BLaER1 (cell line): ENCODE results near the gene TSPAN16.

Experiments
- H3K27ac ChIP-seq: shearing (Covaris generic); formaldehyde crosslinking; 2 replicates; pipeline ENCODE4 v1.8.1; 2022
- H3K27me3 ChIP-seq: shearing (Covaris generic); formaldehyde crosslinking; 2 replicates; pipeline ENCODE4 v1.8.1; 2022
- H3K36me3 ChIP-seq: shearing (Covaris generic); formaldehyde crosslinking; 2 replicates; pipeline ENCODE4 v1.8.1; 2022
- H3K4me1 ChIP-seq: shearing (Covaris generic); formaldehyde crosslinking; 2 replicates; pipeline ENCODE4 v1.8.1; 2022
- H3K4me2 ChIP-seq: shearing (Covaris generic); formaldehyde crosslinking; 2 replicates; pipeline ENCODE4 v1.8.1; 2022
- H3K4me3 ChIP-seq: shearing (Covaris generic); formaldehyde crosslinking; 2 replicates; pipeline ENCODE4 v1.8.1; 2022
- H3K9ac ChIP-seq: shearing (Covaris generic); formaldehyde crosslinking; 2 replicates; pipeline ENCODE4 v1.8.1; 2022
- H3K9me3 ChIP-seq: shearing (Covaris generic); formaldehyde crosslinking; 2 replicates; pipeline ENCODE4 v1.8.1; 2022
- H4K20me1 ChIP-seq: shearing (Covaris generic); formaldehyde crosslinking; 2 replicates; pipeline ENCODE4 v1.8.1; 2022
- Cebpa-rat ChIP-seq: shearing (Covaris generic); IDR thresholded peaks from 2 replicates; pipeline ENCODE4 v1.8.1; 2022

The TSPAN16 gene

DNA sequence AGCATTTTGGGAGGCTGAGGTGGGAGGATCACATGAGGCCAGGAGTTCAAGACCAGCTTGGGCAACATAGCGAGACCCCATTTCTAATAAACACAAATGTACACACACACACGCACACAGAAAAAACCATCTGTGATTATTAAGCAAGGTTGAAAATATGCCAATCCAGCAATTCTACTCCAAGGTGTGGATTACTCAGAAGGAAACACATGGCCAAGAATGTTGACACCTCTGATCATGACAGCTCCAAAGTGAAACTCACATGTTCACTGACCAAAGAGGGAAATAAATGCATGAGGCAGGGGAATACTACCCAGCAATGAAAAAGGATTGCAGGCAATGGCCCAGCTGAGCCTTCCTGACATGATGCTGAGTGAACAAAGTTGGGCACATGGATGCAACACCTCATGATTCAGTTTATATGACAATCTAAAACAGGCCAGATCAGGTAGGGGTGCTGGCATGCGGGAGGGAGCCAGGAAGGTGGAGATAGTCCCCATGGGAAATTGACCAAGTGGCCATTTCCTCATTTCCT is 38.0 kb upstream of the TSPAN16 start:
- H3K4me3 ChIP-seq, result no peak overlapping the region
- H3K27ac ChIP-seq, result no peak overlapping the region
- peaks cover 69% of the 10 kb centered on the region for H3K27me3 ChIP-seq
- H3K9me3 ChIP-seq, result no peaks in the 10 kb centered on the region
- H3K4me1 ChIP-seq, result no peaks in the 10 kb centered on the region
- H4K20me1 ChIP-seq, result peaks cover 18% of the 10 kb centered on the region; the same call in 1 of the 2 replicates
- no peak overlapping the region for H3K4me2 ChIP-seq
- no peaks in the 10 kb centered on the region for H3K36me3 ChIP-seq
- TF ChIP-seq Cebpa-rat, result no peak
- no peak overlapping the region for H3K9ac ChIP-seq

DNA sequence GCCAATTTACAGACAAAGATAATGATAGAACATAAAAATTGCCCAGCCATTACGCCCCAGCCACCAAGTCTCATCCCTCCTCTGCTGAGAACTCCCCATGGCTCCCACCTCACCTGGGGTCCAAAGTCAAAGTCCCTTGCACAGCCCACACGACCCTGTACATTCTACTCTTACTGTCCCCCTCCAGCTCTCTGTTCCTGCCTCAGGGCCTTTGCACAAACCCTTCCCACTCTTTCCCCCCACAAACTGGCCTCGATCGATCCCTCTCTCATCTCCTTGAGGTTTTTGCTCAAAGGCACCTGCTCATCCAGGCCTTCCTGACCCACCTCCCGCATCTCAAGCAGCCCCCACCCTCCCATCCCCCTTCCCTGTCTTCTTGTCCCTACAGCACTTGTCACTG is 35.0 kb upstream of the TSPAN16 start:
- Histone ChIP-seq H3K9me3 (no peaks in the 10 kb centered on the region), H3K9ac (no peak overlapping the region), H3K4me1 (no peaks in the 10 kb centered on the region), H3K36me3 (no peaks in the 10 kb centered on the region), H3K4me3 (no peak overlapping the region), H3K27me3 (peaks cover 81% of the 10 kb centered on the region), H3K27ac (no peak overlapping the region), H4K20me1 (peaks cover 14% of the 10 kb centered on the region; the same call in 1 of the 2 replicates), H3K4me2 (no peak overlapping the region)
- TF ChIP-seq Cebpa-rat, result no peak

DNA sequence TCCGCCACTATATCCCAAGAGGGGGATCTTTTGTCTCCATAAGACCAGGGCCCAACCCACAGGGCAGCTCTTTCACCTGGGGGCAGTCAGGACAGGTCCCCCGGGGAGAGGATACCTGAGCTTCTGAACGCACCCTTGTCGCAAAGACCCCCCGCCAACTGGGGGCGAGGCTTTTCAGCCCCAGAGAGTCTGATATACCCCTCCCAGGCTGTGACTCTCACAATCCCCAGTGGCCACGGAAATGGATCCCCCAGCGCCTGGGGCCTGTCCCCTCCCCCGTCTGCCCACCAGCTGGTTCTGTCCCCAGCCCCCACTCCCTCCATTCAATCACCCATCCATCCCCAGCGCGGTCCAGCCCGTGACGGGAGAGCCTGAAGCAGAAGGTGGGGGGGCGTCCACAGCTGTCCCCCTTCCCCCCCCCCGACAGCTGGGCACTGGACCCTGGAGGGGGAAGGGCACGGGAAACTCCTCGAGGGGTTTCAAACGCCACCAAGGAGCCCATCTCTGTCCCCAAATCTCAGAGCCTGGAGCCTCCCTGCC is 34.5 kb upstream of the TSPAN16 start:
- TF ChIP-seq Cebpa-rat, result no peak
- Histone ChIP-seq H3K27me3 (peaks cover 81% of the 10 kb centered on the region), H3K9me3 (no peaks in the 10 kb centered on the region), H3K27ac (no peak overlapping the region), H3K36me3 (no peaks in the 10 kb centered on the region), H3K4me1 (no peaks in the 10 kb centered on the region), H3K9ac (no peak overlapping the region), H4K20me1 (peaks cover 19% of the 10 kb centered on the region; the same call in 1 of the 2 replicates), H3K4me3 (peak overlapping the region; percentile 66), H3K4me2 (peak overlapping the region; percentile 76)

DNA sequence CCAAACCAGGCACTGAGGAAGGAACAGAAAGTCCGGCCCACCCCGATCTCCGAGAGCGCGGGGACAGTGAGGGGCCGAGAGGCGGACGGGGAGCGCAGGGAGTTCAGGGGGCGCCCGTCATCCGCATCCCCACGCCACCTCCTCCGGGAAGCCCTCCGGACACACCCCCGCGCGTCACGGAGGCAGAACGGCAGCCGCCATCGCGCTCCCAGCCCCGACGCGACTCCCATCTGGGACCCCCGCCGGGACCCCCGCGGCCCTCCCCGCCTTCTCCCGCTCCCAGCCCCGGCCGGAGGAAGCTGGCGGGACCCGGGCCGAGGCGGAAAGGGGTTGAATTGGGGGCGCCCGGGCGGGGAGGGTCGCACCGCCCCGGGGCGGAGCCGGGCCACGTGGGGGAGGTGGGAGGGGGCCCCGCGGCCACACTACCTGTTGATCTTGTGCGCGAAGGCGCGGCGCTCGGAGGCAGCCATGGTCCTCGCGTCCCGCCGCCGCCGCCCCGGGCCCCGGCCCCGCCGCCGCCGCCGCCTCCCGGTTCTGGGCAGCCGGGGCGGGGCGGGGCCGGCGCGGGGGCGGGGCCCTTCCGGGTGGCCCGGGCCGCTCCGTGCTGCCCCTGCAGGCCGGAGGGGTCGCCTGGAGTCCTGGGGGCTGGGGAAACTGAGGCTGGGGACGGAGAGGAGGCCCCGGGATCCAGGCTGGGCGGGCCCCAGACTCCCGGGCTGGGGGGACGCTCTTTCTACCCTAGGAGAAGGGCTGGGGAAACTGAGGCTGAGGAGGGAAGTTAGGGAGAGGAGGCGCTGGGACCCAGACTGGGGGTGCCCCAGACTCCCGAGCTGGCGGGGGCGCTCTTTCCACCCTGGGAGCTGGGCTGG is 33.8 kb upstream of the TSPAN16 start, which contains the start of gene DOCK6:
Gene DOCK6 (minus strand): TSS at position 554 of the 869 bp plus-strand sequence. CDS start 84 bp downstream, at position 470.
- Histone ChIP-seq H3K27me3 (peaks cover 79% of the 10 kb centered on the region), H3K4me1 (no peaks in the 10 kb centered on the region), H3K27ac (no peak within 1 kb of the TSS), H3K36me3 (no peaks in the 10 kb centered on the region), H3K4me2 (peak within 1 kb of the TSS; percentile 76), H3K9ac (no peak within 1 kb of the TSS), H4K20me1 (peaks cover 19% of the 10 kb centered on the region; the same call in 1 of the 2 replicates), H3K9me3 (no peaks in the 10 kb centered on the region), H3K4me3 (peak within 1 kb of the TSS; percentile 66)
- TF ChIP-seq Cebpa-rat, result no peak

DNA sequence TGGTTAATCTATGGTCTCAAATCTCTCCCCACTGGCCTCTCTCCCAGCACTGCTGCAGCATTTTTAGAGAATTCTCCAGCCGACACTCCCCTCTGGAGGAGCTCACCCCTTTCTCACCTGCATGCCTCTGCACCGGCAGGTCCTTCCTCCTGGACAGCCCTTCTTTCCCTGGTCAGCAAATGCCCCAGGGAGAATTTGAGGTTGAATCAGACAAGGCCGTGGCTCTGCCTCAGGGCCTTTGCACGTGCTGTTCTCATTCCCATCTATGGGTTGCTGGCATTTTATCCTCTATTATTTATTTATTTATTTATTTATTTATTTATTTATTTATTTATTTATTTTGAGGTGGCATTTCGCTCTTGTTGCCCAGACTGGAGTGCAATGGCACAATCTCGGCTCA is 32.2 kb upstream of the TSPAN16 start:
- Histone ChIP-seq H3K36me3 (no peaks in the 10 kb centered on the region), H4K20me1 (peaks cover 25% of the 10 kb centered on the region; the same call in 1 of the 2 replicates)

DNA sequence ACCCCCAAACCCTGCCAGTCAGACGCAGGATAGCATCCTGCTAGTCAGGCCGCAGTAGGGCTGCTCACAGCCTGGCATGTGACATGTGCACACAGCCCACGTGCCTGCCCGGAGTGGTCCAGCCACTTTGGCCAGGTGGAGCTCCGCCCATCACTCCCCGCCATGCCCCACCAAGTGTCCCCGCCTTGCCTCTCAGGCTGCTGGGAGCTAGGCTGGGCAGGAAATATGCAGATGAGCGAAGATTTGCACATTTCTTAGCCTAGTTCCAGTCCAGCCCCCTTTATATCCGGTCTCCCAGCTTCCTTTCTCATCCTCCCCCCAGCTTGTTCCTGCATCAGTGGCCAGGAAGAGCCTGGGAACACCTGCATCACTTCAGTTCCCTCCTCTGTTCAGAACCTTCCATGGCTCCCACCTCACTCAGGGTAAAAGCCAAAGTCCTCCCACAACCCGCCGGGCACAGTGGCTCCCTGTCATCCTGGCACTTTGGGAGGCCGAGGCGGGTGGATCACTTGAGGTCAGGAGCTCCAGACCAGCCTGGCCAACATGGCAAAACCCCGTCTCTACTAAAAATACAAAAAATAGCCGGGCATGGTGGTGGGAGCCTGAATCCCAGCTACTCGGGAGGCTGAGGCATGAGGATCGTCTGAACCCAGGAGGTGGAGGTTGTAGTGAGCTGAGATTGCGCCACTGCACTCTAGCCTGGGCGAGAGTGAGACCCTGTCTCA is 31.3 kb upstream of the TSPAN16 start:
- H3K9me3 ChIP-seq, result no peaks in the 10 kb centered on the region
- peaks cover 25% of the 10 kb centered on the region; the same call in 1 of the 2 replicates for H4K20me1 ChIP-seq
- no peak overlapping the region for H3K27ac ChIP-seq
- peaks cover 95% of the 10 kb centered on the region for H3K27me3 ChIP-seq
- H3K36me3 ChIP-seq, result no peaks in the 10 kb centered on the region
- no peak overlapping the region for H3K9ac ChIP-seq
- H3K4me1 ChIP-seq, result peaks cover 8% of the 10 kb centered on the region
- no peak overlapping the region for H3K4me2 ChIP-seq
- no peak for TF ChIP-seq Cebpa-rat
- no peak overlapping the region for H3K4me3 ChIP-seq

More for the DNA sequence above, 32.2 kb upstream of the TSPAN16 start:
- Histone ChIP-seq H3K4me3 (no peak overlapping the region), H3K4me2 (no peak overlapping the region), H3K27me3 (peaks cover 91% of the 10 kb centered on the region), H3K4me1 (peaks cover 2% of the 10 kb centered on the region), H3K9ac (no peak overlapping the region), H3K27ac (no peak overlapping the region), H3K9me3 (no peaks in the 10 kb centered on the region)
- no peak for TF ChIP-seq Cebpa-rat

DNA sequence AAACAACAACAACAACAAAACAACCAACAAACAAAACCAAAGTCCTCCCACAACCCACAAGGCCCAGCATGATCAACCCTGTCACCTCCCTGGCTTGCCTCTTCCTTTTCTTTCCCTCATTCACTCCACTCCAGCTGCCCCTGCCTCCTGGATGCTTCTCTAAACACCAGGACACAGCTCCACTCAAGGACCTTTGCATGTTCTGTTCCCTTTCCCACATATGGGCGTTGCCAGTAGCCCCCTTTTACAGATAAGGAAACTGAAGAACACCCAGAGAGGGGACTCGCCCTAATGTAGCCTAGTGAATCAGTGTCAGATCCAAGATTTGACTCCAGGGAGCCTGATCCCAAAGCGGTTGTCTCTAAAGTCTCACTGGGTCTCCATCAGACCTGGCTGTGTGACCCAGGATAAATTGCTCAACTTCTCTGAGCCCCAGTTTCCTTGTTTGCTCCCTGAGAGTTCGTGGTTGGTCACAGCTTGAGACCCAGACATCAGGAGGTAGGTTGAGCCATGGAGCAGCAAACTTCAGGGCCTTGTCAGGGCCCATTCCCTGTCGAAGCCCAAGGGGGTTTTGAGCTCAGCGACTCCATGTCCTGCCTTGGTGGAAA is 30.7 kb upstream of the TSPAN16 start:
- H3K9ac ChIP-seq, result no peak overlapping the region

DNA sequence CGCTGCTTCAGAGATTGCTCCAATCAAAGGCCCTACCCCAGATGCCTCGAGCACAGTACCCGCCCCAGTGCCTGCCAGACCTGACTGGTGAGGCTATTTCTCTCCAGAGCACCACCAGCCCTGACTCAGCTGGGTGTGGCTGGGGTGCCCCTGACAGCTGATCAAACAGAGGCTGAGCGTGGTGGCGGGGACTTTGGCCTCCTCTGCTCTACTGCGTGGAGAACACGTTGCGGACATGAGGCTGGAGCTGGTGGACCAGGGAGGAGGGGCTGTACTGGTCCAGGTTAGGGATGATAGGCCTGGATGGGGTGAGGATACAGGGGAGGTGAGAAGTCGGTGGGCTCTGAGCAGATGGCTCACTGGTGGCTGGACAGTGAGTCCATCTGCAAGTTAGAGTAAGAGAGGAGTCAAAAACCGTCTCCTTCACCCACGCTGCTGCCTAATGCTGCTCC is 30.1 kb upstream of the TSPAN16 start:
- Histone ChIP-seq H3K4me1 (peaks cover 8% of the 10 kb centered on the region), H3K36me3 (no peaks in the 10 kb centered on the region), H3K27me3 (peaks cover 86% of the 10 kb centered on the region), H3K4me3 (no peak overlapping the region), H4K20me1 (peaks cover 25% of the 10 kb centered on the region; the same call in 1 of the 2 replicates), H3K4me2 (no peak overlapping the region), H3K9me3 (no peaks in the 10 kb centered on the region), H3K27ac (no peak overlapping the region), H3K9ac (no peak overlapping the region)
- TF ChIP-seq Cebpa-rat, result no peak

More for the DNA sequence above, 30.7 kb upstream of the TSPAN16 start:
- no peak overlapping the region for H3K4me3 ChIP-seq
- peaks cover 91% of the 10 kb centered on the region for H3K27me3 ChIP-seq
- peaks cover 25% of the 10 kb centered on the region; the same call in 1 of the 2 replicates for H4K20me1 ChIP-seq
- no peak overlapping the region for H3K4me2 ChIP-seq
- no peak for TF ChIP-seq Cebpa-rat
- H3K36me3 ChIP-seq, result no peaks in the 10 kb centered on the region
- H3K4me1 ChIP-seq, result peaks cover 8% of the 10 kb centered on the region
- H3K27ac ChIP-seq, result no peak overlapping the region
- H3K9me3 ChIP-seq, result no peaks in the 10 kb centered on the region

DNA sequence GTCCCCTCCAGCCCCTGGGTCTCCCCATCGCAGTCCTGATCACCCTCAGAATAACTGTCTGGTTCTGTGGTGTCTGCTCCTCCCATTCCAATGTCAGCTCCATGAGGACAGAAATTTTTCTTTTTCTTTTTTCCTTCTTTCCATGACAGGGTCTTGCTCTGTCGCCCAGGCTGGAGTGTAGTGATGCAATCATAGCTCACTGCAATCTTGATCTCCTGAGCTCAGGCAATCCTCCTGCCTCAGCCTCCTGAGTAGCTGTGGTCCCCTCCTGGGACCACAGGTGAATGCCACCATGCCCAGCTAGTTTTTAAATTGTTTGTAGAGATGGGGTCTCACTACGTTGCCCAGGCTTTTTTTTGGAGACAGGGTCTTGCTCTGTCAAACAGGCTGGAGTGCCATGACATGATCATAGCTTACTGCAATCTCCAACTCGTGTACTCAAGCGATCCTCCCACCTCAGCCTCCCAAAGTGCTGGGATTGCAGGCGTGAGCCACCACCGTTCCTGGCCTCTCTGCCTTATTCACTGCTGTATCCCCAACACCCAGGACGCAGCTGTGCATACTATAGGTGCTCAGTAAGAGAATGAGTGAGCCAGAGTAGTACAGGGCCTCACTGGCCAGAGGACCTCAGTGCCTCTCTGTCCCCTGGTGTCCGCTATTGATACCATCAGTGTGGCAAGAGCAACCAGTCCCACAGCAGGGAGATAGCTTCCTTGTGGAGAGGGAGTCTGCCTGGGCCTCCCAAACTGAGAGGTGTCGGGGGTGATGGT is 28.5 kb upstream of the TSPAN16 start:
- Histone ChIP-seq H3K36me3 (no peaks in the 10 kb centered on the region), H3K9me3 (no peaks in the 10 kb centered on the region), H3K4me2 (no peak overlapping the region), H3K9ac (no peak overlapping the region), H3K27ac (no peak overlapping the region), H4K20me1 (peaks cover 25% of the 10 kb centered on the region; the same call in 1 of the 2 replicates), H3K4me1 (peaks cover 8% of the 10 kb centered on the region), H3K4me3 (no peak overlapping the region), H3K27me3 (peaks cover 69% of the 10 kb centered on the region)
- TF ChIP-seq Cebpa-rat, result 0 out of 2 replicates have a peak, but pooled peaks have one; percentile 13
